ENCODE data around the gene CAMTA1.

- TF ChIP-seq CTCF (IDR thresholded peaks at IDR 0.05; ENCODE audit: low read length) = no peak
- TF ChIP-seq EZH2phosphoT487 (IDR thresholded peaks at IDR 0.05; ENCODE audit: low read length) = no peak
These were observed 507.6 kb downstream of the CAMTA1 start for GRCh38 chr1:7292714-7293419.
